WI38 (cell line): Measurements from ENCODE around the gene ABHD17A.
"Not testable (repeated sequence)": the region's sequence is repeated elsewhere in the genome, so short reads cannot be mapped to it uniquely, and the experiment has no call there.

Experiments
- H3K4me3 ChIP-seq: 2 replicates; pipeline ENCODE4 v1.5.1; 2011; ENCODE audit warnings: low read depth, mild to moderate bottlenecking, control low read depth, low read length
- CTCF ChIP-seq: IDR thresholded peaks from 2 replicates; pipeline ENCODE4 v1.5.1; 2012; ENCODE audit warnings: low read depth, mild to moderate bottlenecking, control low read depth, low read length

ABHD17A gene

GRCh38 chr19:1880611-1881392 lies 4.5 kb downstream of the ABHD17A start:
- H3K4me3 ChIP-seq, result no peak overlapping the region
- no peak for TF ChIP-seq CTCF

GRCh38 chr19:1879982-1880381 lies 5.3 kb downstream of the ABHD17A start:
- H3K4me3 ChIP-seq, result not testable (repeated sequence)

- H3K4me3 ChIP-seq, result not testable (repeated sequence)
Observed at GRCh38 chr19:1878583-1878982, 6.7 kb downstream of the ABHD17A start.

- not testable (repeated sequence) for H3K4me3 ChIP-seq
Observed at GRCh38 chr19:1877280-1877660, 8.0 kb downstream of the ABHD17A start.

- H3K4me3 ChIP-seq, result peak overlapping the region; percentile 97
Observed at GRCh38 chr19:1876496-1877279, 8.6 kb downstream of the ABHD17A start.

- TF ChIP-seq CTCF, result no peak
- peak overlapping the region; percentile 97 for H3K4me3 ChIP-seq
Observed at GRCh38 chr19:1875646-1876495, 9.4 kb downstream of the ABHD17A start.

GRCh38 chr19:1875265-1875645 lies 10.0 kb downstream of the ABHD17A start:
- peak overlapping the region; percentile 97 for H3K4me3 ChIP-seq

GRCh38 chr19:1874554-1875185 lies 10.6 kb downstream of the ABHD17A start:
- H3K4me3 ChIP-seq, result peak overlapping the region; percentile 97
- TF ChIP-seq CTCF, result no peak

- no peak for TF ChIP-seq CTCF
- peak overlapping the region; percentile 97 for H3K4me3 ChIP-seq
Observed at GRCh38 chr19:1873524-1874473, 11.5 kb downstream of the ABHD17A start.
